HG03196 (cell line): ENCODE measurements around the gene BMPR1A.
A peak's percentile ranks its signal among the peaks of the same experiment; 100 is the strongest.

Experiments
- ATAC-seq: cut with Tn5 transposase; IDR thresholded peaks from one replicate; pipeline ENCODE4 v1.9.1; 2021; ENCODE audit not compliant: unreplicated experiment

The BMPR1A gene

DNA sequence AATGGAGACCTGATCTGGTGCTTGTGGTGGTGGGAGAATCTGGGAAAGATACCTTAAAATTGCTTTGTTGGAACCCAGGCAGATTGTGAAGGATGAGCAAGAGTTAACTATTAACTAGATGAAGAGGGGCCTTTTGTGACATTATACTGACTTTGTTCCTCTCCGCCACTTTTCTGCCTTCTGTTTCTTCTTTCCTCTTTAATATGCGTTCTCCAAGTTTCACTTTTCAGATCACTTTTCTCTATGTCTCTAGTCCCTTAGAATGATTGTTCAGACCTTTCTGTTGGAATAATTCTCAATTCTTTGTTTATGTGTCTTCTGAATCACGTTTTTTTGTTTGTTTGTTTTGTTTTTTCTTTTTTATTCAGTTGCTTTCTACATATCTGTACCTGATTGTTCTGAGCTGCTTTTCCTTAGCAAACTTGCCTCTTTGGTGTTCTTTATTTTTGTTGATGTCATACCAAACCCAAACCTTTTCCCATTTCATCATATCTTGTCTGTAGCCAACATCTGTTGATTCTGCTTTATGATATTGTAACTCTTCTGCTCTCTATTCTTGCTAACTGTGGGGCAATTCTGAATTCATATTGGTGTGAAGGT lies 2.8 kb downstream of the BMPR1A start:
- no peak for ATAC-seq

DNA sequence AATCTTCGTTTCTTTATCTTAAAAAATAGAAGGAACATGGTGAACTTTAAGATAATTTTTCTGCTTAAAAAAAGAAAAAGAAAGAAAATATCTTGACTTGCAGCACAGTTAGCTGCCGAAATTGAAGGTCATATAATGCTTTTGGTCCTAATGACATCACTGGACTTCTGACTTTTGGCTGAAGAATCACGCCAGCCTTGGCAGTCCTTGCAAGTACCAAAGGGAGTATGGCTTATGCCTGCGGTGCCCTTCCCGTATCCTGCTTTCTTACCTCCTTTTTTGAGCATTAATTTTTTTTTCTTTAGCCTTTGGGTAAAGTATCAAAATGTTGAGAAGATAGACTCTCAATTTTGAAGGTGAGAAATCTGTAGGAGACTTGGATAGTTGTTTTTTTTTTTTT lies 7.0 kb downstream of the BMPR1A start:
- ATAC-seq = no peak

DNA sequence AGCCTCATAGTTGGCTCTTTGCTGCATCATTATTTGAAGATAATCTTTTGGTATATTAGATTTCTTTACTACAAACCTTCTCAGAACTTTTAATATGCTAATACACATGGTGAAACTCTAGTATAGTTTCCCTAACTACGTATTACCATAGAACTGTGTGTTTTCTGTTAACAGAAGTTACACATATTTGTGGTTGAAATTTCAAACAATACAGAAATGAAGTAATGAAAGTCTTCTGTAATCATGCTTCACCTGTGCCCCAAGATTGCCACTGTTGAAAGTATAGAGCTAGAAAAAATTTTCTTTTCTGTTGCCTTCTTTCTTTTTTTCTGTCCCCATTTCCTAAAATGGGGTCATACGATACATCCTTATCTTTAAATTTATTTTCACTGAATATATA lies 9.1 kb downstream of the BMPR1A start:
- ATAC-seq = no peak

DNA sequence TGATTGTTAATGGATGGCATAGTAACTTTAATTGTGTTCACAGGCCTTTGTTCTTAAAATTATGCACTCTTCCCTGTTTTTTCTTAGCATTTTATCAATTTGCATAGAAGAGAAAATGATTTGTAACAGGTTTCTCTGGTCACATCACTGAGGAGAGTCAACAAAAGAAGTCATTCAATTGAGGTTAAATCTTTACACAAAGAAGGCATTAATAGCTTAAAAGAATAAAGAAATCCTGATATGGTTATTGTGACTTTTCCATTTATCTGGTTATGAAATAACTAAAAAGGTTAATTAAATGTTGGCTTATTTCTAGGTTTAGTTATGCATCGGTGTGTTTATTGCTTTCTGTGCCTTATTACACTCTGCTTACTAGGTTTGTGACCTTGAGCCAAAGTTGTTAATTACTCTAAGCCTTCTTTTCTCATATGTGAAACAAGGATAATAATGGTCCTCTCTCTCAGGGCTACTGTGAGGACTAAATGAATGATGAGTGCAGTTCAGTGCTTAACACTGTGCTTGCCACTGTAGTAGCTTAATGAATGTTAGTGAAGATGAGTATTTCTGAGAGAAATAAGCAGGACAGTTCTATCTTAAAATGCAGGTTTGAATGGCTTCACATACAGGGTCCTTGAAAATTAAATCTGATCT lies 12.1 kb downstream of the BMPR1A start:
- no peak for ATAC-seq

DNA sequence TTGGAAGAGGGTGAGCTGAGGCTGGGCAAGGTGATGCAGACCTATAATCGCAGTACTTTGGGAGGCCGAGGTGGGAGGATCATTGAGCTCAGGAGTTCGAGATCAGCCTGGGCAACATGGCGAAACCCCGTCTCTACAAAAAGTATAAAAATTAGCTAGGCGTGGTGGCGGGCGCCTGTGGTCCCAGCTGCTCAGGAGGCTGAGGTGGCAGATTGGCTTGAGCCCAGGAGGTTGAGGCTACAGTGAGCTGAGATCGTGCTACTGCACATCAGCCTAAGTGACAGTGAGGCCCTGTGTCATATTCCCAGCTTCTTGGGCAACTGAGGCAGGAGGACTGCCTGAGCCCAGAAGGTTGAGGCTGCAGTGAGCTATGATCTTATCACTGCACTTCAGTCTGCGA lies 13.6 kb downstream of the BMPR1A start:
- no peak for ATAC-seq

DNA sequence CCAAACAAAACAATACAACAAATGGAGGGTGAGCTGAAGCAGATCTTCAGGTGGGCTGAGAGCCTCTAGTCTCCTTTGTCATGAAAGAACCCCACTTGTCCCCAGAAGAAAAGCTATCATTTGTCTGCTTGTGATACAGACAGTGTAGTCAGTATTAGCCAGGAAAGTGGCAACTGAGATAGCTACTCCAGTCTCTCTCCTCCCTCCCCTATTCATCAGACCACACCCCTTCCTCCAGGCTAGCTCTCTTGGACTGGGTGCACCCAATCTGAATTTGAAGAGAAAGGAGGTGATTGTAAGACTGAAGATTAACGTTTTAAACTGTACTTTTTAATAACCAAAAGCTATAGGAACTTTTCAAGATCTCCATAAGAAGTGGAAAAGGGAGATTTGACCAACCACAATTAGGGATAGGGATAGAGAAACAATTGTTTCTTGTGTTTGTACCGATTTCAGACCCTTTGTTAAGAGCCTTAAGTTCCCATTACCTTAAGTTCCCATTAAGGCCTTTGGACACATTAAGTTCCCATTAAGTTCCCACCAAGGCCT lies 14.1 kb downstream of the BMPR1A start:
- no peak for ATAC-seq

DNA sequence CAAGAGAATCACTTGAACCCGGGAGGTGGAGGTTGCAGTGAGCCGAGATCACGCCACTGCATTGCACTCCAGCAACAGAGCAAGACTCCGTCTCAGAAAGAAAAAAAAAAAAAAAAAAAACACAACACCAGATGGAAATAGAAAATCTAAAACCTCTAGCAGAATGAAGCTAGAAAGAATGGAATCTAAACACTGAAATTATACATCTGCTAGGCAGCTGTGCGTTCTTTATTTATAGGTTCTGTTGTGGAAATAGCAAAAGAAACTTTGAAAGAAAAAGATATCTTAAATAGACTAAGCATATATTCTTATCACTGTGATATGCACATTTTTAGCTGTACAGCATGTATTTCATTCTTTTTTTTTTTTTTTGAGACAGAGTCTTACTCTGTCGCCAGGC lies 17.1 kb downstream of the BMPR1A start:
- no peak for ATAC-seq

DNA sequence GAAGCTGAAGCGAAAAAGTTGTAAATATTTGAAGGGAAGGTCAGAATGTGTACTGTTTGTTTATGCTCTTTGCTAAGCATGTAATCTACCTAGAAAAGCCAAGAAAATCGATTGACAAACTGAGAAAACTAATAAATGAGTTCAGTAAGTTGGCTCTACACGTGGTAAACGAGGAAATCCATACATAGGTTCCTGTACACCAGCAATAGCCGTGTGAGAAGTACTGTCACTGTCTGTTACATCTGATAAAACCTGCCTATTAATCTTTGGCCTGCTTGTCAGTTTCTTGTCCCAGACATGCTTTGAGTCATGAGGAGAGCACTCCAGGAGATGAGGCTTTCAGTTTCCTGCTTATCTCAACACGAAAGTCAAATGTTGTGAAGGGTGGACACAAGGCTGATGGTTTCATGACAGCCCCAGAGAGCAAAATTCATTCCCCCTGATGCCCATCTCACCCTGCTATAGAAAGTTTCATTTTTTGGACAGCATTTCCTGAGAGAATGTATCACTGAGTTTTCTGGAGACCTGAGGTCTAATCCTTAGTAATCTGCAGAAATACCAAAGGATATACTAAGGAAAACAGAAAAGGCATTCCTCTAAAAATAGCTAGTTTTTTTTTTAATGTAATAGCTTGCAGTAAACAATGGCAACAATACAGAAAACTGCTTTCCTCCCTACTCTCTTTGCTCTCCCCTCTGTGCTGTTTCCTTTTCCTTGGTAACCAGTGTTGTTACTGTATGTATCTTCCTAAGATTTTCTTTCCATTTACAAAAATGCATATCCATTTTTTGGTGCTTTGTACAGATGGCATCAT lies 18.8 kb downstream of the BMPR1A start:
- ATAC-seq = peak; percentile 75

DNA sequence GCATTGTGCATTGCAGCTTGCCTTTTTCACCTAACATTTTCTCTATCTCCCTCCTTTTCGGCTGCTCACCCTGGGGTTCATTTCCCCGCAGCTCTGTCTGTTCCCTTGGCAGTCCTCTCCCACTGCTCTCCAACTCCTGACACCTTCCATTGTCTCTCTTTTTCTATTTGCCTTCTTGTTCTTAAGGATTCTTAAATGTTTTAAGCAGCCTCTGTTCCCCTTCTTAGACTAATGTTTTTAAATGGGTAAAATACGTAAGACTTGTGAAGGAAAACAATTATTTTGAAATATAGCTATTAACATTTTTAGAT lies 19.4 kb downstream of the BMPR1A start:
- no peak for ATAC-seq

DNA sequence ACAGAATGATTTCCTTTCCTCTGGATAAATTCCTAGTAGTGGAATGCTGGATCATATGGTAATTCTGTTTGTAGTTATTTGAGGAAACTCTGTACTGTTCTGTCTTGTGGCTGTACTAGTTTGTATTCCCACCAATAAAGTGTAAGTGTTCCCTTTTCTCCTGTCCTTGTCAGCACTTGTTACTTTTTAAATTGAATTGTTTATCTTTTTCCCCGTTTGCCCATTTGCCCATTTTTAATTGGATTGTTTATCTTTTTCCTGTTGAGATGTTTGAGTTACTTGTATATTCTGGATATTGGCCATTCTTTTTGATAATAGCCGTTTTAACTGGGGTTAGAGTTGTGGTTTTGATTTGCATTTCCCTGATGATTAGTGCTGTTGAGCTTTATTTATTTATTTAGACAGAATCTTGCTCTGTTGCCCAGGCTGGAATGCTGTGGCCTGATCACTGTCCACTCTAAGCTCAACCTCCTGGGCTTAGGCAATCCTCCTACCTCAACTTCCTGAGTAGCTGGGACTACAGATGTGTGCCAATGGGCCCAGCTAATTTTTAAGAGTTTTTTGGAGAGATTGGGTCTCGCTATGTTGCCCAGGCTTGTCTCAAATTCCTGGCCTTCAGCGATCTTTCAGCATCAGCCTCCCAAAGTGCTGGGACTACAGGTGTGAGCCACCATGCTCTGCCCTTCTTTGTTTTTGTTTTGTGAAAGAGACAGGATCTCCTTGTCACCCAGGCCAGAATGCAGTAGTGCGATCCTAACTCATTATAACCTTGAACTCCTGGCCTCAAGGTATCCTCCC lies 23.0 kb downstream of the BMPR1A start:
- no peak for ATAC-seq

DNA sequence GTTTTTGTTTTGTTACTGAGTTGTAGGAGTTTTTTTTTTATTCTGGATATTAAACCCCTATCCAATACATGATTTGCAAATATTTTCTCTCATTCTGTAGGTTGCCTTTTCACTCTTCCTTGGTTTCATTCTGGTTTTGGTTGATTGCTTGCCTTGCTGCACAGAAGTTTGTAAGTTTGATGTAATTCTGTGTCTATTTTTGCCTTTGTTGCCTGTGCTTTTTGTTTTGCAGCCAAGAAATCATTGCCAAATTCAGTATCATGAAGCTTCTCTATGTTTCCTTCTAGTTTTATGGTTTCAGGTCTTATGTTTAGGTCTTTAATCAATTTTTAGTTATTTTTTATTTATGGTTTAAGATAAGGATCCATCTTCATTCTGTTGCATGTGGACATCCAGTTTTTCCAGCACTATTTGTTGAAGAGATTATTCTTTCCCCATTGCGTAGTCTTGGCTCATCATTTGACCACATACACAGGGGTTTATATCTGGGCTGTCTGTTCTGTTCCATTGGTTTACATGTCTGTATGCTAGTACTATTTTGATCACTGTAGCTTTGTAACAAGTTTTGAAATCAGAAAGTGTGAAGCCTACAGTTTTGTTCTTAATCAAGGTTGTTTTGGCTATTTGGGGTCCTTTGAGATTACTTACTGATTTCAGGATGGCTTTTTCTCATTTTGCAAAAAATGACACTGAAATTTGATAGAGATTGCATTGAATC lies 26.4 kb downstream of the BMPR1A start:
- peak; percentile 61 for ATAC-seq

DNA sequence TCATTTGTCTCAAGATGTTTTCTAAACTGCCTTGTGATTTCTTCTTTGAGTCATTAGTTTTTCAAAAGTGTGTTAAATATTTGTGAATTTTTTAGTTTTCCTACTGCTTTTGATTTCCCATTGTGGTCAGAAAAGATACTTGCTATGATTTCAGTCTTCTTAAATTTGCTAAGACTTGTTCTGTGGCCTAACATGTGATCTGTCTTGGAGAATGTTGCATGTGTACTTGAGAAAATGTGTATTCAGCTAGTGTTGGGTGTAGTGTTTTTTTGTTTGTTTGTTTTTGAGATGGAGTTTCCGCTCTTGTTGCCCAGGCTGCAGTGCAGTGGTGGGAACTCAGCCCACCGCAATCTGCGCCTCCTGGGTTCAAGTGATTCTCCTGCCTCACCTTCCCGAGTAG lies 28.6 kb downstream of the BMPR1A start:
- ATAC-seq = no peak

DNA sequence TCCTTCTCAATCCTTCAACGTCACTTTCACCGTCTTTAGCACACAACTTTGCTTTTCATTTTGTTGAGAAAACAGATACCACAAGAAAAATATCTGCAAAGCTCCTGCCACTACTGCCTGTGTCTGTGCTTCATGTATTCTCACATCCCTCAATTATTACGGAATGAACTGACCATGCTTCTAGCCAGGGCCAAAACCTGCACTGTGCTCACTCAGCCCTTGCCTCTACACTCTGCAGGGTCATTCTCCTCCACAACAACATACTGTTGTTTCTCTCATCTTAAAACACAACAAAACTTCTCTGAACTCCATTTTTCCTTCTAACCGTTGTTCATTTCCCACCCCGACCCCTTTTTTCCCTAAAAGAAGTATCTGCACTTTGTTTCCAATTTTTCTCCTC lies 29.5 kb downstream of the BMPR1A start:
- no peak for ATAC-seq

DNA sequence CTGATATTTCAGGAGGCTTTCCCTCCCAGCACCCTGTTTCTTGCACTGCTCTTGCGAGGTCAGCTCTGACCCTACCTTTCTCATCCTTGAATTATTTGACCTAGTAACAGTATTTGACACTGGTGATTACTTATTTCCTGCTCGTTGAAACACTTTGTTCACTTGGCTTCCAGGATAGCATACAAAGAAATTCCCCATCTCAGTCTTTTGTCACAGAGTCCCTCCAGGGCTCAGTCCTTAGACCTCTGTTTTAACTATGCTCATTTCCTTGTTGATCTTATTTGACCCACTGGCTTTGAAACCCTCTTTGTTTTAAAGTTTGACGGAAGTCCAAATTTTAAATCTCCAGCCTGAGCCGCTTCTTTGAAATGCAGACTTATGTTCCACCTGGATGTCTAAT lies 29.9 kb downstream of the BMPR1A start:
- ATAC-seq = no peak

DNA sequence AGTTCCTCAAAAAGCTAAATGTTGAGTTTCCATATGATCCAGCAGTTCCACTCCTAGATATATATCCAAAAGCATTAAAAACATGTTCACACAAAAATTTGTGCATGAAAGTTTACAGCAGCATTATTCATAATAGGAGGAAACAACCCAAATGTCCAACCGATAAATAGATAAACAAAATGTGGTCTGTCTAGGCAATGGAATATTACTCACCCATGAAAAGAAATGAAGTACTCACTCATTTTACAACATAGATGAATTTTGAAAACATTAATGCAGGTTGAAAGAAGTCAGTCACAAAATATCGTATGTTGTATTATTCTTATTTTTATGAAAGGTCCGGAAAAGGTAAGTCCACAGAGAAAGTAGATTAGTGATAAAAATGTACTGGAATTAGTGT lies 34.0 kb downstream of the BMPR1A start:
- no peak for ATAC-seq

DNA sequence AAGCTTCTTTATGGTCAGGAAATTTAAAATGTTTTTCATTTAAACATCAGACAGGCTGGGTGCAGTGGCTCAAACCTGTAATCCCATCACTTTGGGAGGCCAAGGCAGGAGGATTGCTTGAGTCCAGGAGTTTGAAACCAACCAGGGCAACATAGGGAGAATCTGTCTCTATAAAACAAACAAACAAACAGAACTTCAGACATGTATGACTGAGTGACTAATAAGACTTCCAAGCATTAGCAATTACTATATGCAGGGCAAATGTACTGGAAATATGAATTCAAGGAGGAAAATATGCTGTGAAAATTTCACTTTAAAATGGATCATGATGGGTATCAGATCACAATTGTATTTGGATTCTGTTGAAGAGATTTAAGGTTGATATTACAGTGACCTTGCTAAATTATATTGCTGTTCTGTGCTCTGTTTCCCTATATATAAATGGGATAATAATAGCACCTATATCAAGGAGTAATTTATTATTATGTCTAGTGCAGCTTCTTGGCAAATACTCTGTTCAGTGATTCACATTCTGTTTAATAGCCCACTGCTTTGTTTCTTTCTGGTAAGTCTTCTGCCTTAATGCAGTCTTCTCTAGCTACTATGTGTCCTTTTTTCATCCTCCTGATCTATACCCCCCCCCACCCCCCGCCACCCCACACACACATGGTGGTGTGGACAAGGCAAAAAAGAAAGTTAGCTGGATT lies 36.2 kb downstream of the BMPR1A start:
- ATAC-seq = no peak

DNA sequence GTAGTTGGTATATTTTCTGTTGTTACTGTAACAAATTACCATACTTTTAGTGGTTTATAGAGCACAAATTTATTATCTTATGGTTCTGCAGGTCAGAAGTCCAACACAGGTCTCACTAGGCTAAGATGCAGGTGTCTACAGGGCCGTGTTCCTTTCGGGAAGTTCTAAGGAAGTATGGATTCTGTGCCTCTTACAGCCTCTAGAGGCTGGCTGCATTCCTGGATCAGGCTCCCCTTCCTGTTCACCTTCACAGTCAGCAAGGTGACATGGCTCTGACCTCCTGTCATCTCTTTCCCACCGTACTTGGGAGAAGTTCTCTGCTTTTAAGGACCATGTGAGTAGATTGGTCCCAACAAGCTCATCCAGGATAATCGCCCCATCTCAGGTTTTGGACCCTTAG lies 37.3 kb downstream of the BMPR1A start:
- no peak for ATAC-seq

DNA sequence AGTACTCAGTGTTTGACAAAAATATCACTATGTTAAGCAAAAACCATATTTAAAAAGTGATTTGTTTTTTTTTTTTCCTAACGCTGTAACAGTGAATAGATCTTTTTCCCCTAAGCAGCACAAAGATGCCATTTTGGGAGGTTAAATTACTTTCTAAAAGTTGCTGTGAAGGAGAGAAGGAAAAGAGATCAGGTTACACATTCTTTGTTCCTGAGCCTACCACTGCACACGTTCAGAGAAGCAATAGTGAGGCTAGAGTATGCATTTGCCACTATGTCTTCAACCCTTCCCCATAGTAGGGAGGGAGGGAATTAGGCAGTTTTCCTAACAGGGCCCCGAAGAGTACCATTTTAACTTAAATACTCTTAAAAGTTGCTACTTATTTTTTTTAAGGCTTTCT lies 38.9 kb downstream of the BMPR1A start:
- ATAC-seq = no peak

DNA sequence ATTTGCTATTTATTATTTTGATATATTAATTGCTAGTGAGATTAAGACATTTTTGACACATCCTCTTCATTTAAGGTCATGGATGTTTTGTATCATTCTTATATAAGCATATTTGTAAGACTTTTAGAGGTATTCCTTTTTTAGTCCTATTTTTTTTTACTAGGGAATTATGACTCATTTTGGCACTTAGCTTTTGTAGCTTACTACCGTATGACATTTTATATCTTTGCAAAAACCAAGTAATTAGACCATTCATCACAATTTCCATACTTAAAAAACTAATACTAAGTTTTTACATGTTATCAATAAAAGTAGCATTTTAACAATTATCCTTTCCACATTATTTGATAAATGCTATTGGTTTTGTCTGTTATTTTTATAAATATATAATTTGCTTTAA lies 41.6 kb downstream of the BMPR1A start:
- no peak for ATAC-seq

DNA sequence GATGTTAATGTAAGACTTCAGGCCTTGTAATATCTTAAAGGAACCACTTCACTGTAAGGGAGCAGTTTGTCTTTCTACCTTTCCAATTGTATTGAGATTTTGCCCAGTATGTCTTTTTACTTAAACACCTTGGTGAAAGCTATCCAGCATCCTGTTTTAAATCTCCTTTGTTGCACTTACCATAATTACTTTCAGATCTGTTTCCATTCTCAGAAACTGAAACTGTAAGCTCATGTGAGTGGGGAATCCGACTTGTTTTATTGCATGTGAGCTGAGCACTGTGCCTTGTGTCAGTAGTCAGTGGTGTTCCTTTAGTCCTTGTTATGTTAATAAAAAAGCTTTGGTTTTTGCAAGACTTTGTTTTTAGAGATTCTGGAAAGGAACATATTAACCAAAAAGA lies 42.2 kb downstream of the BMPR1A start:
- peak; percentile 59 for ATAC-seq
